A549 (cell line): Measurements from ENCODE around the gene HIPK3. TPM values are rescaled to one million over a fixed set of nuclear protein-coding genes. Genes with fewer than 3 reads are reported as not detected.
A peak's percentile ranks its signal among the peaks of the same experiment; 100 is the strongest.

ENCODE experiments used
- ATAC-seq, 2 experiments: fragments of 200-7000 bp in 1 of 2; fragments of >200 bp in 1 of 2; cut with Nextera tagmentation in 1 of 2; cut with Tn5 transposase in 1 of 2; 3 replicates each; pipeline versions ENCODE4 v1.8.0 to v1.9.1; 2018 to 2020; ENCODE audit warnings: mild to moderate bottlenecking in 1 of 2, moderate library complexity in 1 of 2
- CTCF ChIA-PET: fragments of 300-600 bp; sonication (Branson Sonifier 250); formaldehyde crosslinking; extraction: SDS; loops from one replicate; lab custom pipeline; 2021; ENCODE audit warnings: antibody characterized with exemption, inconsistent platforms; lab: Yijun Ruan, JAX
- POLR2A ChIA-PET: fragments of 350-600 bp; formaldehyde crosslinking; extraction: SDS; loops from one replicate; lab custom pipeline; 2021; ENCODE audit warnings: antibody characterized with exemption, inconsistent platforms; lab: Yijun Ruan, JAX
- DNase-seq, 2 experiments: peaks; one replicate each; pipeline versions ENCODE4 v3.0.0 to v3.0.0-alpha.2; 2011 to 2016; ENCODE audit warnings: low read depth in 1 of 2, low spot score in 1 of 2
- FAIRE-seq: peaks from 2 replicates; lab custom pipeline; 2011; peaks lifted over from hg19 to GRCh38; lab: Jason Lieb, UNC
- H3K27ac ChIP-seq, 2 experiments: fragments of >200 bp; sonication (Bioruptor Twin); formaldehyde crosslinking; 3 replicates each; pipeline ENCODE4 v1.5.1; 2016 to 2017
- H3K4me1 ChIP-seq: fragments of >200 bp; sonication (Bioruptor Twin); formaldehyde crosslinking; 3 replicates; pipeline ENCODE4 v1.6.1; 2016
- H3K4me2 ChIP-seq: fragments of >200 bp; sonication (Bioruptor Twin); formaldehyde crosslinking; 3 replicates; pipeline ENCODE4 v1.6.1; 2016
- H3K4me3 ChIP-seq: fragments of >200 bp; sonication (Bioruptor Twin); formaldehyde crosslinking; 3 replicates; pipeline ENCODE4 v1.5.1; 2016
- H3K9me3 ChIP-seq: fragments of >200 bp; sonication (Bioruptor Twin); formaldehyde crosslinking; 3 replicates; pipeline ENCODE4 v1.6.1; 2016
- CEBPB ChIP-seq, 2 experiments: fragments of >200 bp in 1 of 2; sonication (Bioruptor Twin) in 1 of 2; formaldehyde crosslinking in 1 of 2; IDR thresholded peaks; 2 replicates each; pipeline ENCODE4 v1.6.1; 2012 to 2016
- CHD4 ChIP-seq: fragments of 200-600 bp; sonication (generic); IDR thresholded peaks from 2 replicates; pipeline ENCODE4 v1.6.1; 2016; ENCODE audit warnings: antibody characterized with exemption, mild to moderate bottlenecking, borderline replicate concordance
- CTCF ChIP-seq: fragments of >200 bp; sonication (Bioruptor Twin); formaldehyde crosslinking; IDR thresholded peaks from 3 replicates; pipeline ENCODE4 v1.5.1; 2016
- EHF ChIP-seq: fragments of 250-450 bp; sonication (Bioruptor Pico); IDR thresholded peaks from 2 replicates; pipeline ENCODE4 v1.5.0; 2020; ENCODE audit warnings: mild to moderate bottlenecking
- ELK1 ChIP-seq: fragments of 150-350 bp; IDR thresholded peaks from 2 replicates; pipeline ENCODE4 v1.6.1; 2014; ENCODE audit warnings: low read depth, mild to moderate bottlenecking, low read length
- ESRRA ChIP-seq: fragments of 150-350 bp; IDR thresholded peaks from 2 replicates; pipeline ENCODE4 v1.6.1; 2014; ENCODE audit warnings: mild to moderate bottlenecking, low read length, borderline replicate concordance
- FOSL2 ChIP-seq, 2 experiments: fragments of 450-650 bp in 1 of 2; fragments of >200 bp in 1 of 2; sonication (Bioruptor Twin) in 1 of 2; formaldehyde crosslinking; IDR thresholded peaks; 2 replicates each; pipeline versions ENCODE4 v1.5.0 to v1.6.1; 2016 to 2020; ENCODE audit warnings: mild to moderate bottlenecking in 1 of 2, moderate library complexity in 1 of 2
- GATA3 ChIP-seq: IDR thresholded peaks from 2 replicates; pipeline ENCODE4 v1.6.1; 2012; ENCODE audit warnings: borderline replicate concordance
- HES2 ChIP-seq: fragments of >200 bp; sonication (Bioruptor Twin); formaldehyde crosslinking; IDR thresholded peaks from 2 replicates; pipeline ENCODE4 v1.6.1; 2016
- JUN ChIP-seq, 2 experiments: fragments of >200 bp; sonication (Bioruptor Twin); formaldehyde crosslinking; IDR thresholded peaks; 2 replicates in 1 of 2; 3 replicates in 1 of 2; pipeline ENCODE4 v1.6.1; 2016 to 2017
- MAFK ChIP-seq: fragments of 450-650 bp; IDR thresholded peaks from 2 replicates; pipeline ENCODE4 v1.6.1; 2014; ENCODE audit not compliant: partially characterized antibody
- MAX ChIP-seq: IDR thresholded peaks from 2 replicates; pipeline ENCODE4 v1.6.1; 2012
- MYC ChIP-seq: IDR thresholded peaks from 2 replicates; pipeline ENCODE4 v1.6.1; 2012; ENCODE audit warnings: mild to moderate bottlenecking, inconsistent platforms, low read length, improper control_type of control experiment, borderline replicate concordance
- PHF8 ChIP-seq: fragments of 200-600 bp; sonication (generic); IDR thresholded peaks from 2 replicates; pipeline ENCODE4 v1.6.1; 2016; ENCODE audit warnings: low read depth, mild to moderate bottlenecking, antibody characterized with exemption, moderate library complexity, borderline replicate concordance
- POLR2A ChIP-seq: IDR thresholded peaks from 2 replicates; pipeline ENCODE4 v1.6.1; 2012; ENCODE audit warnings: mild to moderate bottlenecking, low read length
- RFX5 ChIP-seq: fragments of 450-650 bp; IDR thresholded peaks from 2 replicates; pipeline ENCODE4 v1.7.1; 2014; ENCODE audit warnings: antibody characterized with exemption, mild to moderate bottlenecking, moderate library complexity
- SMC3 ChIP-seq: fragments of >200 bp; sonication (Bioruptor Twin); formaldehyde crosslinking; IDR thresholded peaks from 3 replicates; pipeline ENCODE4 v1.6.1; 2018; ENCODE audit warnings: inconsistent platforms
- TFCP2L1 ChIP-seq: fragments of 250-450 bp; sonication (Bioruptor Pico); IDR thresholded peaks from 2 replicates; pipeline ENCODE4 v1.5.0; 2021; ENCODE audit warnings: mild to moderate bottlenecking
- ZC3H11A ChIP-seq: fragments of 450-650 bp; IDR thresholded peaks from 2 replicates; pipeline ENCODE4 v1.6.1; 2014; ENCODE audit warnings: antibody characterized with exemption, mild to moderate bottlenecking
- WGBS: methylation state at CpG from one replicate; pipeline ENCODE4 v1.1.6; 2017; ENCODE audit errors: missing lambda C conversion rate; 5-methylcytosine and 5-hydroxymethylcytosine counted together
- polyA plus RNA-seq, 4 experiments: library from polyadenylated mRNA; depleted of rRNA in 3 of 4; stranded (reverse); fragments of >200 nt; fragmentation: RNase III in 1 of 4; extraction: RNeasy Plus Mini Kit Qiagen cat#74134 plus additional on column Dnase treatment in 1 of 4; gene quantifications; 2 replicates in 3 of 4; 3 replicates in 1 of 4; pipeline ENCODE4 v1.2.3, GENCODE V29; 2011 to 2017
- TF ChIP-seq, protein P1 (sequence below): IDR thresholded peaks from 2 replicates; pipeline ENCODE4 v1.6.1; 2012
- TF ChIP-seq, protein P2 (sequence below): IDR thresholded peaks from 2 replicates; pipeline ENCODE4 v1.6.1; 2012; ENCODE audit warnings: low read depth, borderline replicate concordance

HIPK3 gene
- polyA plus RNA-seq, 2 of the 4 experiments (the other 2 are of a cell fraction): 15.1 to 31.6 TPM

DNA sequence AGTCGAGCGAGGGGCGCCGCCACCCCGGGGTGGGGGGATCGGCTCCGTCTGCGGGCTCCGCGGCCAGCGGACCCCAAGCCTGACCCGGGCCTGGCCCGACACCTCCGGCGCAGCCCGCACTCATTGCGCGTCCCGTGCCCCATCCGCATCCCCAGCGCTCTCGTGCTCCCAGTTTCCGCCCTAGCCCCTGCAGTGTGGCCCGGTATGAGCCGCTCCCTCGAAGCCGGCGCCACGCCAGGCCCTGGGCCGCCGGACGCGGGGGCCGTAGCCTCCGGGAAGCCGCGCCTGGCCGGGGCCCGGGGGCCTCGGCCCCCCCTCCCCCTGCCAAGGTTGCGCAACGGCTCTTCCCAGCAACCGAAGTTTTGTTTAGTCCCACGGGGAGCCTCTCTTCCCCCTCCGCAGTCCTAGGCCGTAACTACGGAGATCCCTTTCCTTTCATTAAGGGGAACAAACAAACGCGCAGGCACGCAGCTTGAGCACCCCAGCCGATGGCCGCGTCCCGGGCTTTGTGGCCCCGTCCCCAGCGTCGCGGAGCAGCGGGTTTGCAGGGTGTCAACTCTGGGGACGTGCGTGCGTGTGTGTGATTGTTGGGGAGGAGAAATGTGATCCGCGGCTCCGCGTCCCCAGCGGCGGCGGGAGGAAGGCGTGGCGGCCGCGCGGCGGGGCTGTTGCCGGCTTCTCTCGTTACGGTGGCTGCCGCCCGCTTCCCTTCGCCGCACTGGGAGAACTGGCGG, 883 bp downstream of the HIPK3 start:
- CTCF ChIA-PET: interaction anchor here (1.3 kb wide), 1 partner anchor 11 kb away, joined by 6 read pairs; no protein-coding TSS in a partner anchor
- no peaks in the 10 kb centered on the region for H3K9me3 ChIP-seq
- peak overlapping the region; percentile 99 to 100 for H3K27ac ChIP-seq
- H3K4me1 ChIP-seq: peaks cover 27% of the 10 kb centered on the region
- peak overlapping the region; percentile 90 for H3K4me2 ChIP-seq
- peak overlapping the region; percentile 94 for H3K4me3 ChIP-seq
- POLR2A ChIA-PET: no interaction called here
- peak; percentile 72 to 77 for ATAC-seq
- TF ChIP-seq TFCP2L1: peak; percentile 6; the same call in 1 of the 2 replicates
- TF ChIP-seq MAX: peak; percentile 71
- no peak for TF ChIP-seq EHF (CRISPR knock-in tag)
- TF ChIP-seq, protein P1, sequence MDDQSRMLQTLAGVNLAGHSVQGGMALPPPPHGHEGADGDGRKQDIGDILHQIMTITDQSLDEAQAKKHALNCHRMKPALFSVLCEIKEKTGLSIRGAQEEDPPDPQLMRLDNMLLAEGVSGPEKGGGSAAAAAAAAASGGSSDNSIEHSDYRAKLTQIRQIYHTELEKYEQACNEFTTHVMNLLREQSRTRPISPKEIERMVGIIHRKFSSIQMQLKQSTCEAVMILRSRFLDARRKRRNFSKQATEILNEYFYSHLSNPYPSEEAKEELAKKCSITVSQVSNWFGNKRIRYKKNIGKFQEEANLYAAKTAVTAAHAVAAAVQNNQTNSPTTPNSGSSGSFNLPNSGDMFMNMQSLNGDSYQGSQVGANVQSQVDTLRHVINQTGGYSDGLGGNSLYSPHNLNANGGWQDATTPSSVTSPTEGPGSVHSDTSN: no peak
- no peak for TF ChIP-seq MAFK
- peak; percentile 12; the same call in 1 of the 2 replicates for TF ChIP-seq GATA3
- 0 out of 2 replicates have a peak, but pooled peaks have one; percentile 22 for TF ChIP-seq RFX5
- TF ChIP-seq SMC3: no peak
- TF ChIP-seq, protein P2, sequence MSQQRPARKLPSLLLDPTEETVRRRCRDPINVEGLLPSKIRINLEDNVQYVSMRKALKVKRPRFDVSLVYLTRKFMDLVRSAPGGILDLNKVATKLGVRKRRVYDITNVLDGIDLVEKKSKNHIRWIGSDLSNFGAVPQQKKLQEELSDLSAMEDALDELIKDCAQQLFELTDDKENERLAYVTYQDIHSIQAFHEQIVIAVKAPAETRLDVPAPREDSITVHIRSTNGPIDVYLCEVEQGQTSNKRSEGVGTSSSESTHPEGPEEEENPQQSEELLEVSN: peak; percentile 51
- no peak for TF ChIP-seq ELK1
- peak; percentile 16; the same call in 1 of the 3 replicates for TF ChIP-seq CTCF
- TF ChIP-seq CEBPB (IDR thresholded peaks at IDR 0.05): peak; percentile 98 to 99
- peak; percentile 38 for TF ChIP-seq POLR2A
- 0 out of 2 replicates have a peak, but pooled peaks have one; percentile 43 for TF ChIP-seq HES2
- no peak for TF ChIP-seq ZC3H11A
- 0 out of 2 replicates have a peak, but pooled peaks have one; percentile 18 for TF ChIP-seq ESRRA
- TF ChIP-seq JUN (IDR thresholded peaks at IDR 0.05): peak; percentile 44 to 80; a peak in 3 of 5 replicates
- 0 out of 2 replicates have a peak, but pooled peaks have one; percentile 11 for TF ChIP-seq MYC
- peak; percentile 66; the same call in 1 of the 2 replicates for TF ChIP-seq PHF8
- TF ChIP-seq FOSL2 (IDR thresholded peaks at IDR 0.05): no peak
- peak; percentile 35; the same call in 1 of the 2 replicates for TF ChIP-seq FOSL2 (CRISPR knock-in tag; IDR thresholded peaks at IDR 0.05)
- TF ChIP-seq CHD4: no peak
- peak; percentile 48 to 87 for DNase-seq
- 2% methylated on average over 38 of the region's 83 CpGs for WGBS
- FAIRE-seq: no peak
